ACHN (cell line): Measurements from ENCODE around the gene ZNF503.

Source experiments
- DNase-seq: peaks from one replicate; pipeline ENCODE4 v3.0.0-alpha.2; 2015
- in situ Hi-C: cut with HindIII; loops from 2 replicates; pipeline ENCODE4 v1.10.0; 2017; ENCODE audit warnings: low sequenced_read_pairs, low pct_ligation_motif_present, low pct_unique_long_range_greater_than_20kb

ZNF503 gene

GRCh38 chr10:75401569-75402485, at the start of gene ZNF503:
Gene ZNF503, minus strand, starts transcription at chr10:75401764. Its CDS starts 345 bp downstream, at chr10:75401419.
- in situ Hi-C loops, result no loop called here
- DNase-seq, result peak; percentile 97

GRCh38 chr10:75450644-75451640, 49.4 kb upstream of the ZNF503 start:
- in situ Hi-C loops, result no loop called here
- no peak for DNase-seq

GRCh38 chr10:75450075-75450445, 48.5 kb upstream of the ZNF503 start:
- in situ Hi-C loops, result no loop called here
- DNase-seq, result no peak

GRCh38 chr10:75449382-75450074, 48.0 kb upstream of the ZNF503 start:
- in situ Hi-C loops, result no loop called here
- no peak for DNase-seq

- DNase-seq, result no peak
- in situ Hi-C loops, result no loop called here
Measured at GRCh38 chr10:75448166-75448565, 46.6 kb upstream of the ZNF503 start.

GRCh38 chr10:75446508-75446907, 44.9 kb upstream of the ZNF503 start:
- in situ Hi-C loops, result no loop called here
- DNase-seq, result no peak

DNA sequence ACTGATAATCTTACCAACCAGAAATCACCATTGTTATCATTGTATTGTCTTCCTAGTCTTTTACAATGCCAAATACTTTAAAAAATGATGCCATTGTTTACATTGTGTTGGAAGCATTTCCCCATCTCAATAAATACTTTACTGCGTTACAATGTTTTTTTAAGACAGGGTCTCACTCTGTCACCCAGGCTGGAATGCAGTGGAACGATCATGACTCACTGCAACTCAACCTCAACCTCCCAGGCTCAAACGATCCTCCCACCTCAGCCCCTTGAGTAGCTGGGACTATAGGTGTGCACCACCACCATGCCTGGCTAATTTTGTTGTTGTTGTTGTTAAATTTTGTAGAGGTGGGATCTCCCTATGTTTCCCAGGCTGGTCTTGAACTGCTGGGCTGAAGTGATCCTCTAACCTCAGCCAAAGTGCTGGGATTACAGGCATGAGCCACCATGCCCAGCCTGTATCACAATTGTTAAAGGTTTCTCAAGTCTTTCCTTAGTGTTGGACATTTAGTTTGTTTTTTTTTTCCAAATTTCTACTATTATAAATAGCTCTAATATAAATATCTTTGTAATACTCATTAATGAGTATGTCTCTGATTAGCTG, 43.3 kb upstream of the ZNF503 start:
- in situ Hi-C loops, result no loop called here
- no peak for DNase-seq

DNA sequence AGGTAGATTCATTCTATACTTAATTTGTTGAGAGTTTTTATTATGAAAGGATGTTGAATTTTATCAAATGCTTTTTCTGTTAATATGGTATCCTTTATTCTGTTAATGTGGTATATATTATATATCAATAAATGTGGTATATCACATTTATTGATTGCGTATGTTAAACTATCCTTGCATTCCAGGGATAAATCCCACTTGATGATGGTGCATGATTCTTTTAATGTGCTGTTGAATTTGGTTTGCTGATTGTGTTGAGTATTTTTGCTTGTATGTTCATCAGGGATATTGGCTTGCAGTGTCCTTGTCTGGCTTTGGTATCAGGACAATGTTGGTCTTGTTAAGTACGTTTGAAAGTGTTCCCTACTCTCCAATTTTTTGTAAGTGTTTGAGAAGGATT, 41.8 kb upstream of the ZNF503 start:
- in situ Hi-C loops, result no loop called here
- DNase-seq, result no peak

DNA sequence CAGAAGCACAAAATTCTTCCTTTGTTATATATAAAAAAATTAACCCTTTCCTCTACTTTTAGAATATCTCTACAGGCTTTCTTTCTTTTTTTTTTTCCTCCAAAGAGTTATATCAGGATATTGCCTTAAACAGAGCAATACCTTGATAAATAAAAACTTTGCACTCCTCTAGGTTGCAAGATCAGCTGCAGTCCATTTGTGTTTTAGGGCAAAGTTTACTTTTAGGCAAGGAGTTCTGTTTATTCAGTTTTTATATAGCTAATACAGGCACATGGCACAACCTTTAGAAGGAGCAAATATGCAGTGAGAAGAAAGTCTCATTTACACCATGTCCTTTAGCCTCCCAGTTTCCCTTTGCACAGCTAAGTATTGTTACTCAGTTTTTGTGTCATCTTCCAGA, 40.1 kb upstream of the ZNF503 start:
- in situ Hi-C loops, result no loop called here

GRCh38 chr10:75441196-75441595, 39.6 kb upstream of the ZNF503 start:
- in situ Hi-C loops, result no loop called here
- no peak for DNase-seq

More for the DNA sequence above, 40.1 kb upstream of the ZNF503 start:
- no peak for DNase-seq

- in situ Hi-C loops, result no loop called here
- DNase-seq, result no peak
Measured at GRCh38 chr10:75440271-75440793, 38.8 kb upstream of the ZNF503 start.

DNA sequence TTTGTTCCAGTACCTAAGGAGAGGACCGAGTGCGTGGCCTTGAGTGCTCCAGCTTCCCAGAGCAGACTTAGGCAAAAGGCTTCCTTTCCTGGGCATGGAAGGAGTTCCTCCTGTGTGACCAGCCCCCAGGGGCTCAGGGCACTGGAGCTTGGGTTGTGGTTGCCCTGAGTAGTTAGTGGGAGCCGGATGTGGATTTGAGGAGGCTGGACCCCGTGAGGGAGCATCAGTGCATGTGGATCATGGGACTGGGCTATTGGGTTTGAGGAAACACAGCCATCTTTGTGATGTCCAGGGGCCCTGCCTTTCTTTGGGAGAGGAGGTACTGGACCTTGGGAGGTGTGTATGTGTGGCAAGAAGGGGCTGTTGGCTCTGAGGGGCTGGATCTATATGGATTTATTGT, 38.2 kb upstream of the ZNF503 start:
- DNase-seq, result no peak
- in situ Hi-C loops, result no loop called here

GRCh38 chr10:75438275-75438674, 36.7 kb upstream of the ZNF503 start:
- in situ Hi-C loops, result no loop called here
- DNase-seq, result no peak

DNA sequence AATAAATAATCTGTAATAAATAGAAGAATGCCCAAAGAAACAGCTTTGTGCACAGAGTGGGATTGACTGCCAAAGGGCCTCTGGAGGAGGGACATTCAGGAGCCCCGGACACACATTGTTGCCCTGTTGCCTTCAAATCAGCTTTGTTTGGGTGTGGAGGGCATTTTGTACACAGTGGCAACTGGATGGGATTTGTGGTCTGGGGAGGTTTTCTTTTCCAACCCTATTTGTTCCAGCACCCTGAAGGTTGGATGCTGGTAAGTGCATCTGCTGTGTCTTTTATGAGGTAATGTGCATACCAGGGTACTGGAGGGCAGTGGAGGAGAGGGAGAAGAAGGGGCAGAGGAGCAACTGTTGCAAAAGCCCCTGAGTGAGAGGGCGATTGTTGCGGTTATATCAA, 36.1 kb upstream of the ZNF503 start:
- in situ Hi-C loops, result no loop called here
- DNase-seq, result no peak

DNA sequence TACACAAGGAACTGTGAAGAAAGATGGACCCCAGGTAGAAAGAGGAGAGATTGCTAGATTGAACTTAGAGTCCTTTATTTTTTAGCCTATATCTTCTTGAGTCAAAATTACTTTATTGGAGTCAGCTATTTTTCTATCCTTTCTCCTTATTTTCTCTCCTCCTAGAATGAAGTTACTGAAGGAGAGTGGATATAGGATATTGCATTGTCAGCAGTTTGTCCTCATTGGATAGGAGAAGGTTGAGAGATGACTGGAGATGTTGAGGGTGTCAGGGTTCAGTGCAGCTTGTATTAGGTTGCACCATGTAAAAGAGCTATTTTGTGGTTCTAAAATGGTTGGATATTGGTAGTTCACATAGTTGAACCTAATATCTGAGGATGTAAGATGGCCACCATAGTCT, 35.3 kb upstream of the ZNF503 start:
- no peak for DNase-seq
- in situ Hi-C loops, result no loop called here

DNA sequence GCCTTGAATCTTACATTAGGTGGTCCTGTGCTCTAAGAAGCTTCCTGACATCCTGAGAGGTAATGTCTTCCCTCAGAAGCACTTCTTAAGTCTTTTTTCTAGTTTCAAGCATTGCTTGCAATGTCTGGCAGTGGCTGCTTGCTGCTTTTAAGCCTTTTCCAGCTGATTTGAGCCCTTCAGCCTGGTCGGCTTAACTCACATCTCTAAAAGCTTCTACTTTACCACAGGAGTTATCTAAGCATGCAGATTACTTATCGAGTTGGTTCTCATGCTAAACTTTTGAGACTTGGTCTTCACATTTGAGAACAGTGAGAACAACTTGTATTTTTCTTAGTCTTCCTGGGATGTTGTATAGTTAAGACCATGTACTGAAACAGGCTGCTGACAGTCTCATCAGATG, 33.7 kb upstream of the ZNF503 start:
- DNase-seq, result no peak
- in situ Hi-C loops, result no loop called here

- no peak for DNase-seq
- in situ Hi-C loops, result no loop called here
Measured at GRCh38 chr10:75434291-75434690, 32.7 kb upstream of the ZNF503 start.

DNA sequence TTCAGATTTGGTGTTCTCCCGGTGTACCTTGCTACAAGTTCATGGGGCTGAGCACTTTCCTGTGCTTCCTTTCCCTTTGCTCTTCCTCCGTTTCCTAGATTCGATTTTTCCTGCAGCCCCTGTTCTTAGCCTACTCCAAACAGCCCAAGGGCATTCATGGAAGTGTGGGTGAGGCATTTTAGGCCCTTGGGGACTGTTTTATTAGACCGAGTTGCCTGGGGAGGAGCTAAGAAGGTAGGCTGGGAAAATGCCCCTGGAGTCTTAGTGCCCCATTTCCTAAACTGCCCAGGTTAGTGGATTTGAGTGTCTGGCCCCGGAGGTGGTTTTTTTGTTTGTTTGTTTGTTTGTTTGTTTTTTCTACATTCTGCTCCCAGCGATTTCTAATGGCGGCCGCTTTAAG, 31.7 kb upstream of the ZNF503 start:
- in situ Hi-C loops, result no loop called here

More for the DNA sequence above, 31.7 kb upstream of the ZNF503 start:
- no peak for DNase-seq
